ENCODE data around the gene PPARGC1A. TPM values are rescaled to one million over a fixed set of nuclear protein-coding genes. Genes with fewer than 3 reads are reported as not detected.

PPARGC1A gene
- total and polyA plus RNA-seq, 2 donors (not counting 3 experiments of a cell fraction or from before 2014, with no cell fraction given) = not detected

- no peak for FAIRE-seq
These were observed 27.9 kb downstream of the PPARGC1A start for GRCh38 chr4:23861897-23862296.

More at GRCh38 chr4:23861897-23862296, 27.9 kb downstream of the PPARGC1A start:
- dilution Hi-C loops (cut with MboI; ENCODE audit: extremely low pct_ligation_motif_present, low sequenced_read_pairs) (no loop called here), intact Hi-C loops (cut with micrococcal nuclease) (no loop called here)
- H4K20me1 ChIP-seq (replicated peaks; ENCODE audit: control insufficient read depth, extremely low read depth, insufficient read depth, low read length) = no peaks in the 10 kb centered on the region
- no peak for DNase-seq (ENCODE audit: low read depth, low spot score)
- H3K4me1 ChIP-seq (ENCODE audit: control insufficient read depth, extremely low read depth, insufficient read depth, low read length) = no peaks in the 10 kb centered on the region
- H3K79me2 ChIP-seq (ENCODE audit: control insufficient read depth, insufficient read depth, low read length) = no peaks in the 10 kb centered on the region
- no peak overlapping the region for H3K4me2 ChIP-seq (ENCODE audit: insufficient read depth, low read length)
- POLR2A ChIA-PET = no interaction called here
- H3K9me1 ChIP-seq (replicated peaks; ENCODE audit: control insufficient read depth, extremely low read depth, insufficient read depth, low read length) = no peaks in the 10 kb centered on the region
- no peaks in the 10 kb centered on the region for H3K27me3 ChIP-seq (ENCODE audit: control insufficient read depth in 2 of 2, insufficient read depth in 2 of 2, low read length in 2 of 2)
- CTCF ChIA-PET = no interaction called here
- no TSS peak for BruUV-seq (replicated peaks)
- TF ChIP-seq CTCF (IDR thresholded peaks at IDR 0.05; ENCODE audit: extremely low read depth in 1 of 2, insufficient read depth in 1 of 2, low read depth in 1 of 2, low read length in 2 of 2) (no peak), MYC (IDR thresholded peaks at IDR 0.05; ENCODE audit: low read depth, low read length) (no peak), POLR2AphosphoS5 (IDR thresholded peaks at IDR 0.05; ENCODE audit: insufficient read depth, low read depth, low read length) (no peak), MAX (IDR thresholded peaks at IDR 0.05; ENCODE audit: insufficient read depth, insufficient read length) (no peak), FOS (IDR thresholded peaks at IDR 0.05; ENCODE audit: borderline replicate concordance, insufficient read depth, low read length) (no peak), JUN (IDR thresholded peaks at IDR 0.05; ENCODE audit: borderline replicate concordance, insufficient read depth, insufficient read length, low read depth) (no peak)
- no peak overlapping the region for H2AFZ ChIP-seq (ENCODE audit: low read depth, low read length)
- no peak overlapping the region for H3K4me3 ChIP-seq (replicated peaks in 1 of 3; ENCODE audit: insufficient read depth in 1 of 3, low read depth in 1 of 3, low read length in 3 of 3)
- no peak overlapping the region for H3K27ac ChIP-seq (ENCODE audit: insufficient read depth, low read depth, low read length)
- no peak overlapping the region for H3K9ac ChIP-seq (replicated peaks; ENCODE audit: extremely low read depth, insufficient read depth, low read length)
- H3K9me3 ChIP-seq (replicated peaks; ENCODE audit: control insufficient read depth, insufficient read depth, low read length) = peaks cover 2% of the 10 kb centered on the region
- H3K36me3 ChIP-seq (ENCODE audit: control insufficient read depth in 2 of 2, extremely low read depth in 1 of 2, insufficient read depth in 2 of 2, low read length in 2 of 2) = no peaks in the 10 kb centered on the region
